GM19467 (cell line): Measurements from ENCODE around the gene ACP1.
A peak's percentile ranks its signal among the peaks of the same experiment; 100 is the strongest.

Experiments used
- ATAC-seq: cut with Tn5 transposase; IDR thresholded peaks from one replicate; pipeline ENCODE4 v1.9.1; 2021; ENCODE audit warnings: mild to moderate bottlenecking, moderate library complexity; ENCODE audit not compliant: unreplicated experiment

The ACP1 gene

GRCh38 chr2:264493-265468 is at the start of gene ACP1:
Gene ACP1, plus strand, starts transcription at chr2:264947. Its CDS starts 18 bp downstream, at chr2:264965.
- ATAC-seq: peak; percentile 89

- ATAC-seq: no peak
These were observed 48.7 kb upstream of the ACP1 start for GRCh38 chr2:216068-216467.

GRCh38 chr2:223451-223850 is 41.3 kb upstream of the ACP1 start:
- no peak for ATAC-seq

DNA sequence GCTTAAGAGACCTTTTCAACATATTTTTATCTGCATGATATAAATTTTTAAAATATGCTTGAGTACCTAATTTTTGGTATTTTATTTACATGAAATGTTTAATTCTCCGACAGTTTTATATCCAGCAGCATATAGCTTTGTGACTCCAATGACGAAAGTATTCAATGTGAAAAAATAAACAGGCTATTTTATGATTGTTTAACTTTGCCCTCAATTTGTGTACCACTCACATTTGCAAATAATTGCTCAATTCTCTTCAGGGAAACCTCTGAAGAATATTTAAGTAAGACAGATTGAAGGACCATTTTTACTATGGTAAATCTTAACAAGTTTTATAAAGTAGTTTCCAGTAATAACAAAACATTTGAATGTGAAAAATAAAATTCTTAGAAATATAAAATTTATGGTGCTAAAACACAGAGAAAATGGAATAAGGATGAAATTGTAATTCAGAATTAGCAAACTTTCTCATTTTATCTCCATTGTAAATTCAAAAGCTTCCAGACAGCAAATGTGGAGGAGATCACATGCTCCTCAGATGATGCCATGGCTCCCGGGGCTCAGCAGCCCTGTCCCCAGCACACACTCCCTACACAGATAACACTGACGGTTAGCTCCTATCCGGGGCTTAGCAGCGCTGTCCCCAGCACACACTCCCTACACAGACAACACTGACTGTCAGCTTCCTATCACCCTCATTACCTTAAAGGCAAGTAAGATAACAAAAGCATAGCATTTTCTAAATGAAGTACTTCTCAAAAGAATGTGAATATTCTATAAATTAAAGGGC is 40.6 kb upstream of the ACP1 start:
- no peak for ATAC-seq

GRCh38 chr2:228115-228514 is 36.6 kb upstream of the ACP1 start:
- ATAC-seq: no peak

- no peak for ATAC-seq
These were observed 36.0 kb upstream of the ACP1 start for GRCh38 chr2:228518-229278.

DNA sequence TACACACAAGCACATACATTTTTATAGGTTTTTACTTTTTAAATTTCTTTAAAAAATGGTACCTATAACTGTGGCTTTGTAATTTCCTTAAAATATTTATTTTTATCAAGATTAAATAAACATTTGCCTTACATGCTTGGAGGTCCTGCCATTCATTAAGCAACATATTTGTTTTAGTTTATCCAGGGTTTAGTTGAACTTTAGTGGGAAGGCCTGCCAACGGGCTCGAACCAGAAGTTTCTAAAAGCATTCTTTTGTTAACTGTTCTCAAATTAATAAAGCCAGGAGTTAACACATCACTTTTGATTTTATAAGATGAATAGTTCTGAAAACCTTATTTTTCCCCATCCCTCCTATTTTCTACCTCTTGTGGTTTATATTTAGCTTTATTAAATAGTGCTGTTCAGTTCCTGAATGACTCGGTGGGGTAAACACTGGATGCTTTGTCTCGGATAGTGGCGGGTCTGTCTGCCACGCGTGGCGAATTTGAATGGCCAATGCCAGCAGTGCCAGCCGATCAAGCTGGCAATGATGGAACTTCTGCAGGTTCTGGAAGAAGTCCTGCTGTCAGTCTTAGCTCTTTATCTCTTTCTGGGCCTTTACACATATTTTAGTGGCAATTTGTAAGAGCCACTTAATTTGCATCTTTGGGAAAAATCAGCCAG is 33.1 kb upstream of the ACP1 start:
- no peak for ATAC-seq

DNA sequence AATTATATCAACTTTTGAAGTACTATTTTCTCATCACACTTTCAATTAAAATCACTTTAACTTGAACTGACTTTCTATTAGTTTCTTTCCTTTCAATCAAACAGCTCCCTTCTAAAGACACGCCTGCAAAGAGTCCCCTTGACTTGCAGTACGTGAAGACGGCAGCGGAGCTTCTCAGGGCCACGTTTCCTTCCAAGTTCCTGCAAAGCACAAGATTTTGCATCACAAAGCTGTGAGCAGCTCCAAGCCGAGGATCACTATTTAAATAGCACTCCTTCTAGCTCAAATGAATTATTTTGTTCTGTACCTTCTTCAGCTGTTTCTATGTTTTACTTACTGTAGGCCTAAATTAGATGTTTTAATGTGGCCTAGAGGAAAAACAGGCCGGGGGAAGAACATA is 31.7 kb upstream of the ACP1 start:
- ATAC-seq: no peak

- ATAC-seq: no peak
These were observed 30.3 kb upstream of the ACP1 start for GRCh38 chr2:234421-234820.

DNA sequence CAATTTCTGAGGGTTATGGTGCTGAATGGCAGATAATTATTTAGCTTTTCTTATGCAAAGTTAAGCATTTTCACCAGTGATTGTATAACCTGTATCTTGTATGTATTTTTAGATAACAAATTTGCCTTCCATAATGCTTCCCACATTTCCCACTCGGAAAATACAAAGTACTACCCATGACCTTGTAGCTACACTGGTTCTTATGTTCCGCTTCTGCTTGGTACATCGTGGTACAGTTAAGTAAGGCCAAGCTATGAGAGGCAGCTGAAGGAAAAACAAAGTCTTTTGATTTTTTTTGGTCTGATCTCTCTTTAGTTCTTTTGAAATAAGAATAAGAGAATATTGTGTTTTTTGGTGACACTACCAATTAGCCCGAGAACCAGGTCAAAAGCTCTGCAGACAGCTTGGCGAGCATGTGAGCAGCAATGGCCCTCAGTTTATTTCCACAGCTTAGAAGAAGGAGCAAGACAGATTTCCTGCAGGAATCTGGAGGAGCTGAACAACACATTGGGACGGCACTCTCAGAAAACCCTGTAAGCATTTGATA is 27.7 kb upstream of the ACP1 start:
- no peak for ATAC-seq

- no peak for ATAC-seq
These were observed 26.9 kb upstream of the ACP1 start for GRCh38 chr2:237878-238277.

DNA sequence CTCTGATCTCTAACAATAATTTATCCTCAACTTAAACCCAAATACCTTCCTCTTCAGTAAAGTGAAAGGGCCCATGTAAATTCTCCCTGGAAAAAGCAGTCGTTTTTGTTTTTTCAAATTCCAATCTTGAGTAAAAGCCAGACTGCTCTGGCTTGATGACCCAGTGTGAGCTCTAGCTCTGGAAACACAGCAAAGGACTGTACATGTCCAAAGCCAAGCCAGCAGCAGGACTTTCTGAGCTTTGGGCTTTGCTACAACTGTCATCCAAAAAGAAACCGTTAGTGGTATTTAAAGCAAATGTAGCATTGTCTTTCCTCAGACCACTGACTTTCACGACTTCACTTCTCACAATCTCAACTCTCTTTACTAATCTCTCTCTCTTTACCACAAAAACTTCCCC is 26.3 kb upstream of the ACP1 start:
- no peak for ATAC-seq

DNA sequence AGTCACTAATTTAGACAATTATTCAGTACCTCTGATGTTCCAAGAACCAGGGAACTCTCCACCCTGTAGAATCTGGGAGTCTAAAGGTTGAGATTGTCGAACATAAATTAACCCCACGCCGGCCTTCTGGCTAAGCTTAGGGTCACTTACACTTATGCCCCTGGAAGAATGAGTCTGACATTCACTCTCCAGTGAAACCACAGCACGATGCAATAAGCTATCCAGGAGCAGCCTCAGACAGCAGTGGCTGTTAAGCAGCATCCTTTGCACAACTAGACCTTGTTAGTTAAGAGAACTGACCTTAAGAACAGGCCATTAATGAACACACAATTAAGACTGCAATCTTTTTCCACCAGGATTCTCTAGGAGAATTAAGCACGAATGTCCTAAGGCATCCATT is 25.9 kb upstream of the ACP1 start:
- no peak for ATAC-seq

GRCh38 chr2:244547-244946 is 20.2 kb upstream of the ACP1 start:
- no peak for ATAC-seq

GRCh38 chr2:246489-247144 is 18.1 kb upstream of the ACP1 start:
- ATAC-seq: no peak

DNA sequence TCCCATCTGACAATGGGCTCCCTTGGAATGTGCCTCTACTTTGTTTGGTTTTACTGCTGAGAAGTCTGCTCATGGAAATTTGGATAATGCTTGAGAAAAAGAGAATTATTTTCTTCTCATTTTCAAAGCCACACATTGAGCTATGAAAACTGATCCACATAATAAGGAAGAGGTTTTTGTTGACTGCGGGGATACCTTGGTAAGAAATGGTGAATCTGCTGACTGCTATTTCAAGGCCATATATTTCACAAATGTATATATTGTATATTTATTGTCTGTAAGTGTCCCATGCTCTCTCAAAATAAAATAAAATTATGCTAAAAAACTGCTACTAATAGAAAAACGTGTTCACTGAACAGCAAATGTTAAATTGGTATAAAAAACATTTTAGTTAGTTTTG is 16.0 kb upstream of the ACP1 start:
- ATAC-seq: no peak

GRCh38 chr2:249538-250042 is 15.2 kb upstream of the ACP1 start:
- no peak for ATAC-seq

- no peak for ATAC-seq
These were observed 12.6 kb upstream of the ACP1 start for GRCh38 chr2:252001-252602.

- no peak for ATAC-seq
These were observed 11.5 kb upstream of the ACP1 start for GRCh38 chr2:253202-253638.
